ENCODE measurements around the gene AHSP.
A peak's percentile ranks its signal among the peaks of the same experiment; 100 is the strongest.

The AHSP gene

DNA sequence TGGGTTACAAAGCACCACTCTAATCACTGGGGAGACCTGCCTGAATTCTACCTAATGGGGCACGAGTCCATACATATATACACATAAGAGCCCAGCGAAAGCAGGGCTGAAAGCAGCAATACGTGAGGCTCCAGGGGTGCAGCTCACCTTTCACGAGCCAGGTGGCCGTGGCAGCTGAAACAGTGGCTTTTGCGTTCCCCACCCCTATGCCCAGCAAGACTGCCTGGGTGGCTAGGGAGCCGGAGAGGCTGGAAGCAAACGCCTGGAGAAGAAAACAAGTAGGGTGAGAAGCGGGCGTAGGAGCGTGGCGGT, 20.1 kb upstream of the AHSP start:
- H3K79me2 ChIP-seq (ENCODE audit: low read length), result peaks cover 25% of the 10 kb centered on the region
- peaks cover 4% of the 10 kb centered on the region for H3K36me3 ChIP-seq (replicated peaks; ENCODE audit: low read depth, low read length)
- H4K20me1 ChIP-seq (ENCODE audit: insufficient read depth, low read length), result peaks cover 6% of the 10 kb centered on the region; the same call in 1 of the 2 replicates
- H3K4me3 ChIP-seq (ENCODE audit: low read length), result peak overlapping the region; percentile 81
- no peaks in the 10 kb centered on the region for H3K9me3 ChIP-seq (ENCODE audit: insufficient read depth, low read length)
- no peak for TF ChIP-seq EZH2phosphoT487 (IDR thresholded peaks at IDR 0.05; ENCODE audit: low read depth)
- no peak for TF ChIP-seq CTCF (IDR thresholded peaks at IDR 0.05; ENCODE audit: low read depth, low read length)
- peak overlapping the region; percentile 91 for H3K4me2 ChIP-seq (ENCODE audit: low read length)
- H2AFZ ChIP-seq (ENCODE audit: low read depth, low read length), result no peak overlapping the region
- H3K4me1 ChIP-seq (ENCODE audit: low read length), result peaks cover 30% of the 10 kb centered on the region
- H3K27me3 ChIP-seq (ENCODE audit: low read depth, low read length), result no peaks in the 10 kb centered on the region
- H3K9ac ChIP-seq (ENCODE audit: low read length), result peak overlapping the region; percentile 79
- peak overlapping the region; percentile 52; the same call in 1 of the 2 replicates for H3K27ac ChIP-seq (ENCODE audit: low read length)

DNA sequence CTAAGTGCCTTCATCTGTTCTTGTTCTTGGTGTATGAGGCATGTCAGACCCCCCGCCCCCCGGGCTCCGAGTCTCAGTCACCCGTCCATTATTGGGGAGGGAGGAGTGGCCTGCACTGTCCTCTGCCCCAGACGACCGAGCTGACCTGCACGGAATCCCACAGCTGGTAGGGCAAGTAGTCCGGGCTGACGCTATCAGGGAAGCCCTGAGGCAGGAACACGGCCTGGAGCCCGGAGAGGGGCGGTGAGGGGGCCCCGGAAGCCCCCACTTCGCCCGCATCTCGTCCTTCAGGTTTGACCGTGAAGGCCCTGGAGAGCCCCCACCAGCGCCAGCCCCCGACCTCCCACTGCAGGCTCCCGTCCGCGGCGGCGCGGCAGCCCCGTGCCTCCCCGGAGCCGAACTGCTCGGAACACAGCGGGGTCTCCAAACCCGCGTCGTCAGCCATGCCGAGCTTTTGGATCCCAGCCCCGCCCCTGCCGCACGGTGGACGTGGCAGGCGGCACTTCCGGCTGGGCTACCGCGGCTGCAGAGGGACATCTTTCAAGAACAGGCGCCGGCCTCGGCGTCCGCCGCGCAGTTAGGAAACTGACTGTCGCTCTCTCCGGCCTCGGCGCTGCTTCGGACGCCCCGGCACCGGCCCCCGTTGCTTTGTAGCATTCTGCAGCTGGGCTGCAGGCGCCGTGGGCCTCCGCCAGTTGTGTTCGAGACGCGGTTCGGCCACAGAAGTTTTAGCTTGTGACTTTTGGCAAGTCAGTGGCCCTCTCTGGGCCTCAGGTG, 19.6 kb upstream of the AHSP start, which contains the start of gene RUSF1:
RUSF1 (minus strand) TSS at position 463 of the 777 bp plus-strand sequence; CDS start at position 445, 18 bp downstream.
- Histone ChIP-seq H3K9me3 (ENCODE audit: insufficient read depth, low read length) (no peaks in the 10 kb centered on the region), H4K20me1 (ENCODE audit: insufficient read depth, low read length) (peaks cover 6% of the 10 kb centered on the region; the same call in 1 of the 2 replicates), H3K36me3 (replicated peaks; ENCODE audit: low read depth, low read length) (peaks cover 4% of the 10 kb centered on the region), H2AFZ (ENCODE audit: low read depth, low read length) (peak within 1 kb of the TSS; percentile 65), H3K4me3 (ENCODE audit: low read length) (peak within 1 kb of the TSS; percentile 81), H3K9ac (ENCODE audit: low read length) (peak within 1 kb of the TSS; percentile 79), H3K4me1 (ENCODE audit: low read length) (peaks cover 30% of the 10 kb centered on the region), H3K27ac (ENCODE audit: low read length) (peak within 1 kb of the TSS; percentile 52), H3K27me3 (ENCODE audit: low read depth, low read length) (no peaks in the 10 kb centered on the region), H3K4me2 (ENCODE audit: low read length) (peak within 1 kb of the TSS; percentile 91), H3K79me2 (ENCODE audit: low read length) (peaks cover 25% of the 10 kb centered on the region)
- no peak for TF ChIP-seq EZH2phosphoT487 (IDR thresholded peaks at IDR 0.05; ENCODE audit: low read depth)
- TF ChIP-seq CTCF (IDR thresholded peaks at IDR 0.05; ENCODE audit: low read depth, low read length), result no peak

DNA sequence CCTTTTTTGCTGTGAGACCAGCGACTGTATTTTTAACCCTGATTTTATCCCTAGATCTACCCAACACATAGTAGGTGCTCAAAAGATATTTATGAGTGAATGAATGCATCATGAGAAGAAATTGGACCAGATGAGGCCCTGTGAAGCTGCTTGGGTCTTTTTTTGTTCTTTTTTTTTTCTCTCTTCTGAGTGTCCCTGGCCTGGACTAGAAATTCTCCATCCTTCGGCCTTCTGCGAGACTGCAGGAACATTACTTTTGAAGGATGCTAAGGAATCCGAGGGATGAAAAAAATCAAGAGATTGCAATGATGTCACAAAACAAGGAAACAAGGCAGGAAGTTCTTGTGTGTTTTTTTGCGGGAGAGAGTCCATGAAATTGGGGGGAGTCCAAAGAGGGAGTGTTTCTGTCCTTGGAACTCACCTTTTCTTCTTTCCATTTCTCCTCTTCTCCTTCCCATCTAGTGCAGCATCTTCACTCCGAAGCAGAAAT, 18.9 kb upstream of the AHSP start:
- peak overlapping the region; percentile 33 for H3K27ac ChIP-seq (ENCODE audit: low read length)
- H3K9ac ChIP-seq (ENCODE audit: low read length), result peak overlapping the region; percentile 79
- H3K27me3 ChIP-seq (ENCODE audit: low read depth, low read length), result no peaks in the 10 kb centered on the region
- peaks cover 30% of the 10 kb centered on the region for H3K4me1 ChIP-seq (ENCODE audit: low read length)
- H3K4me3 ChIP-seq (ENCODE audit: low read length), result peak overlapping the region; percentile 81
- peaks cover 4% of the 10 kb centered on the region for H3K36me3 ChIP-seq (replicated peaks; ENCODE audit: low read depth, low read length)
- H3K4me2 ChIP-seq (ENCODE audit: low read length), result peak overlapping the region; percentile 71
- H4K20me1 ChIP-seq (ENCODE audit: insufficient read depth, low read length), result peaks cover 6% of the 10 kb centered on the region; the same call in 1 of the 2 replicates
- no peaks in the 10 kb centered on the region for H3K9me3 ChIP-seq (ENCODE audit: insufficient read depth, low read length)
- no peak for TF ChIP-seq CTCF (IDR thresholded peaks at IDR 0.05; ENCODE audit: low read depth, low read length)
- TF ChIP-seq EZH2phosphoT487 (IDR thresholded peaks at IDR 0.05; ENCODE audit: low read depth), result no peak
- H2AFZ ChIP-seq (ENCODE audit: low read depth, low read length), result peak overlapping the region; percentile 65
- H3K79me2 ChIP-seq (ENCODE audit: low read length), result peaks cover 25% of the 10 kb centered on the region

GRCh38 chr16:31513126-31513525, 14.6 kb upstream of the AHSP start:
- no peak overlapping the region for H2AFZ ChIP-seq (ENCODE audit: low read depth, low read length)
- H3K27ac ChIP-seq (ENCODE audit: low read length), result no peak overlapping the region
- no peaks in the 10 kb centered on the region for H3K36me3 ChIP-seq (replicated peaks; ENCODE audit: low read depth, low read length)
- H3K27me3 ChIP-seq (ENCODE audit: low read depth, low read length), result no peaks in the 10 kb centered on the region
- TF ChIP-seq EZH2phosphoT487 (IDR thresholded peaks at IDR 0.05; ENCODE audit: low read depth), result no peak
- TF ChIP-seq CTCF (IDR thresholded peaks at IDR 0.05; ENCODE audit: low read depth, low read length), result no peak
- peaks cover 10% of the 10 kb centered on the region for H3K79me2 ChIP-seq (ENCODE audit: low read length)
- no peak overlapping the region for H3K4me3 ChIP-seq (ENCODE audit: low read length)
- peaks cover 8% of the 10 kb centered on the region for H3K4me1 ChIP-seq (ENCODE audit: low read length)
- H3K4me2 ChIP-seq (ENCODE audit: low read length), result no peak overlapping the region
- H3K9ac ChIP-seq (ENCODE audit: low read length), result no peak overlapping the region
- H4K20me1 ChIP-seq (ENCODE audit: insufficient read depth, low read length), result no peaks in the 10 kb centered on the region
- no peaks in the 10 kb centered on the region for H3K9me3 ChIP-seq (ENCODE audit: insufficient read depth, low read length)
